Measurements from ENCODE around the gene MTMR10.

MTMR10 gene

DNA sequence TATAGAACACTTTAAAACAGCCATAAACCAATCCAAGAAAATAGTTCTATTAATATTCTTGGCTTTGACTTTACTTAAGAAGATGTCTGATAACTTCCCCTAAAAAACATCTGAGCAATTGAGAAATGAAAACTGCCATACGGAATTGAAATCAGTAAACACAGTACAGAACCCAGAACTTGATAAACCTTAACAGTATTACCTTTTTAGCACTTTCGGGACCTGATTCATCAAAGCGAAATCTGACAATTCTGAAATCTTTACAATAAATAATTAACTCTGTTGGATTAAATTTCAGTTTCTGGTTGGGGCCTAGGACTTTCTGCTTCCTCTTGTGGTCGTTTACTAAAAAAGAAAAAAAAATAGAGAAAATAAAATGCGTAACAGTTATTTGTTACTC is 17.3 kb downstream of the MTMR10 start:
- no peak overlapping the region for H3K18ac ChIP-seq (ENCODE audit: low read depth in 1 of 2, low read length in 2 of 2)
- 100% methylated on average over 2 of the region's 5 CpGs for WGBS
- H3K4ac ChIP-seq (ENCODE audit: low read depth in 1 of 2, low read length in 2 of 2) = no peak overlapping the region
- H2BK12ac ChIP-seq (ENCODE audit: low read length in 2 of 2) = no peak overlapping the region
- no peak overlapping the region for H3K27ac ChIP-seq (ENCODE audit: low read length, poor library complexity, severe bottlenecking)
- no peak overlapping the region for H3K14ac ChIP-seq (ENCODE audit: low read length in 2 of 2)
- H2AK5ac ChIP-seq (ENCODE audit: low read length, severe bottlenecking) = no peak overlapping the region
- H3K27me3 ChIP-seq (ENCODE audit: control insufficient read depth in 1 of 2, insufficient read depth in 1 of 2, low read length in 2 of 2) = no peaks in the 10 kb centered on the region
- H2AFZ ChIP-seq (ENCODE audit: low read depth, low read length) = no peak overlapping the region
- peaks cover 6 to 71% of the 10 kb centered on the region in 2 experiments for H3K36me3 ChIP-seq (ENCODE audit: control insufficient read depth in 1 of 2, insufficient read depth in 2 of 2, low read depth in 1 of 2, low read length in 2 of 2)
- peaks cover 20% of the 10 kb centered on the region for H3K79me1 ChIP-seq (replicated peaks; ENCODE audit: low read length, poor library complexity, severe bottlenecking)
- H3K4me1 ChIP-seq (ENCODE audit: control insufficient read depth, insufficient read depth, low read depth, low read length) = peaks cover 2% of the 10 kb centered on the region
- no peak overlapping the region for H2BK15ac ChIP-seq (ENCODE audit: low read depth, poor library complexity, severe bottlenecking)
- no peak overlapping the region for H4K91ac ChIP-seq (ENCODE audit: low read length)
- no peak for DNase-seq
- no peak overlapping the region for H2BK5ac ChIP-seq (ENCODE audit: low read depth, low read length, poor library complexity, severe bottlenecking)
- H3K4me3 ChIP-seq (ENCODE audit: insufficient read depth in 1 of 2, low read depth in 1 of 2, low read length in 2 of 2) = no peak overlapping the region
- no peak overlapping the region for H2BK120ac ChIP-seq (ENCODE audit: low read depth, low read length)
- no peak overlapping the region for H3K4me2 ChIP-seq (ENCODE audit: low read length, poor library complexity, severe bottlenecking)
- no peak overlapping the region for H3K9ac ChIP-seq (ENCODE audit: low read length)
- H3K9me3 ChIP-seq (ENCODE audit: control insufficient read depth, low read length) = no peaks in the 10 kb centered on the region
- H3K23ac ChIP-seq (ENCODE audit: low read length in 2 of 2) = no peak overlapping the region
- no peak overlapping the region for H4K8ac ChIP-seq (ENCODE audit: low read length)

DNA sequence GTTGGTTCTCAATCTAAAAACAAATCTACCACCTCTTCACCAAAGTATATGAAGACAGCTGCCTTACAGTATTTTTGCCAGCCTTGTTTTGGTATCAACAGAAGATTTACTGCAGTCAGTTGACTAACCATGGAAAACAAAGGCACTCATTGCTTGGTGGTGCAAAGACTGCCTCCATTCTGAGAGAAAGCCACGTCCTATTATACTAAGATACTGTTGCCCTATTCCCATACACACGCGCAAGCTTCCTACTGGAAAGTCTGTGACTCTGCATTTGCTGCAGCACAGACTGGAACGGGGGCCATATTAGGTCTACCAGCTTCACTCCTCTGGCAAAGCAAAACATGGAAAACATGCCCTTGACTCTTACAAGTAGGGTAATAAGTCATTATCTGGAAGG is 18.0 kb downstream of the MTMR10 start:
- Histone ChIP-seq H3K4me3 (ENCODE audit: insufficient read depth in 1 of 2, low read depth in 1 of 2, low read length in 2 of 2) (no peak overlapping the region), H2BK12ac (ENCODE audit: low read length in 2 of 2) (no peak overlapping the region), H4K91ac (ENCODE audit: low read length) (no peak overlapping the region), H3K4me2 (ENCODE audit: low read length, poor library complexity, severe bottlenecking) (no peak overlapping the region), H3K9ac (ENCODE audit: low read length) (no peak overlapping the region), H3K4me1 (ENCODE audit: control insufficient read depth, insufficient read depth, low read depth, low read length) (peaks cover 2% of the 10 kb centered on the region), H3K27me3 (ENCODE audit: control insufficient read depth in 1 of 2, insufficient read depth in 1 of 2, low read length in 2 of 2) (no peaks in the 10 kb centered on the region), H3K36me3 (ENCODE audit: control insufficient read depth in 1 of 2, insufficient read depth in 2 of 2, low read depth in 1 of 2, low read length in 2 of 2) (peaks cover 6 to 69% of the 10 kb centered on the region in 2 experiments), H2AK5ac (ENCODE audit: low read length, severe bottlenecking) (peak overlapping the region; percentile 59), H3K79me1 (replicated peaks; ENCODE audit: low read length, poor library complexity, severe bottlenecking) (peaks cover 22% of the 10 kb centered on the region), H3K14ac (ENCODE audit: low read length in 2 of 2) (no peak overlapping the region), H4K8ac (ENCODE audit: low read length) (no peak overlapping the region), H2BK5ac (ENCODE audit: low read depth, low read length, poor library complexity, severe bottlenecking) (no peak overlapping the region), H3K27ac (ENCODE audit: low read length, poor library complexity, severe bottlenecking) (no peak overlapping the region), H3K18ac (ENCODE audit: low read depth in 1 of 2, low read length in 2 of 2) (peak overlapping the region in 1 of 2 experiments; percentile 24), H2BK120ac (ENCODE audit: low read depth, low read length) (no peak overlapping the region), H3K23ac (ENCODE audit: low read length in 2 of 2) (no peak overlapping the region), H3K4ac (ENCODE audit: low read depth in 1 of 2, low read length in 2 of 2) (no peak overlapping the region), H3K9me3 (ENCODE audit: control insufficient read depth, low read length) (no peaks in the 10 kb centered on the region), H2BK15ac (ENCODE audit: low read depth, poor library complexity, severe bottlenecking) (no peak overlapping the region), H2AFZ (ENCODE audit: low read depth, low read length) (no peak overlapping the region)
- no peak for DNase-seq
- WGBS = 96% methylated on average over 4 of the region's 4 CpGs

DNA sequence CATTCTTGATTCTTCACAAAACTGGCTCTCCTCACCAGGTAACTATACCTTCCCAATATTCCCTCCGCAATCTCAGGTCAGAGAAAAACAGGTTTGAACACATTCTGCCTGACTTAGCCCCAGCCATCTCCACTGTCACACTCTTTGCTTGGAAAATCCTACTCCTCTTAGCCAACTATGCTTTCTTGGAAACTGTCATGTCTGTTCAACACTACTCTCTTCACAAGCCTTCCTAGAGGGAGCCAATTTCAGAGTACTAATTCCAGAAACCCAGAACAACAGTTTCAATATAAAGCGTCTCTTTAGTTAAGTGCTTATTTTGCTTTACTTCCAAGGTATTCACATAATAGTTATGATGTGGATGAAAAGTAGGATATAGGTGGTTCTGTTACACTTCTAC is 21.7 kb downstream of the MTMR10 start:
- Histone ChIP-seq H3K79me1 (replicated peaks; ENCODE audit: low read length, poor library complexity, severe bottlenecking) (peaks cover 20% of the 10 kb centered on the region), H3K36me3 (ENCODE audit: control insufficient read depth in 1 of 2, insufficient read depth in 2 of 2, low read depth in 1 of 2, low read length in 2 of 2) (peaks cover 3 to 74% of the 10 kb centered on the region in 2 experiments), H4K8ac (ENCODE audit: low read length) (no peak overlapping the region), H3K9me3 (ENCODE audit: control insufficient read depth, low read length) (no peaks in the 10 kb centered on the region), H2BK12ac (ENCODE audit: low read length in 2 of 2) (no peak overlapping the region), H3K27ac (ENCODE audit: low read length, poor library complexity, severe bottlenecking) (no peak overlapping the region), H3K4ac (ENCODE audit: low read depth in 1 of 2, low read length in 2 of 2) (no peak overlapping the region), H2AFZ (ENCODE audit: low read depth, low read length) (no peak overlapping the region), H2BK120ac (ENCODE audit: low read depth, low read length) (no peak overlapping the region), H2BK5ac (ENCODE audit: low read depth, low read length, poor library complexity, severe bottlenecking) (no peak overlapping the region), H3K4me3 (ENCODE audit: insufficient read depth in 1 of 2, low read depth in 1 of 2, low read length in 2 of 2) (no peak overlapping the region), H3K23ac (ENCODE audit: low read length in 2 of 2) (no peak overlapping the region), H2AK5ac (ENCODE audit: low read length, severe bottlenecking) (no peak overlapping the region), H3K14ac (ENCODE audit: low read length in 2 of 2) (no peak overlapping the region), H3K27me3 (ENCODE audit: control insufficient read depth in 1 of 2, insufficient read depth in 1 of 2, low read length in 2 of 2) (no peaks in the 10 kb centered on the region), H3K18ac (ENCODE audit: low read depth in 1 of 2, low read length in 2 of 2) (no peak overlapping the region), H3K9ac (ENCODE audit: low read length) (no peak overlapping the region), H3K4me2 (ENCODE audit: low read length, poor library complexity, severe bottlenecking) (no peak overlapping the region), H3K4me1 (ENCODE audit: control insufficient read depth, insufficient read depth, low read depth, low read length) (no peaks in the 10 kb centered on the region), H2BK15ac (ENCODE audit: low read depth, poor library complexity, severe bottlenecking) (no peak overlapping the region), H4K91ac (ENCODE audit: low read length) (no peak overlapping the region)
- no peak for DNase-seq
- WGBS = 100% methylated on average over 1 of the region's 2 CpGs

DNA sequence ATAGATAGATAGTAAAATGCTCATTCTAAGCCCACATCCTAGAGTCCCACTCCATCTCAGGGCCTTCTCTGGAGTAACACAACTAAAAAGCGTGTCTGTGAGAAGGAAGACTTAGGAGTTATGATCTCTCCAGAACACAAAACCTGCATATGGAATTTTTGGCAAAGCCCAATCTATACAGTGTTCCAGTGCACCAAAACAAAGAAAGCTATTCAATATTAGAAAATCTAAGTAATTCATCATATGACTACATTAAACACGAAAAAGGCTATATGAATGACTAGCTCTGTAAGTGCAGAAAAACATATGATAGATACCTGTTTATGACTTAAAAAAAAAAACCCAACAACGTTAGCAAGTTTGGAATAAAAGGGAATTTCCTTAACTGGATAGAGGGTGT is 27.7 kb downstream of the MTMR10 start:
- 100% methylated on average over 2 of the region's 3 CpGs for WGBS
- peaks cover 20% of the 10 kb centered on the region for H3K79me1 ChIP-seq (replicated peaks; ENCODE audit: low read length, poor library complexity, severe bottlenecking)
- DNase-seq = no peak
- H3K9ac ChIP-seq (ENCODE audit: low read length) = no peak overlapping the region
- no peak overlapping the region for H3K23ac ChIP-seq (ENCODE audit: low read length in 2 of 2)
- no peak overlapping the region for H2BK5ac ChIP-seq (ENCODE audit: low read depth, low read length, poor library complexity, severe bottlenecking)
- H2BK15ac ChIP-seq (ENCODE audit: low read depth, poor library complexity, severe bottlenecking) = no peak overlapping the region
- H2AK5ac ChIP-seq (ENCODE audit: low read length, severe bottlenecking) = no peak overlapping the region
- H4K8ac ChIP-seq (ENCODE audit: low read length) = no peak overlapping the region
- no peaks in the 10 kb centered on the region for H3K9me3 ChIP-seq (ENCODE audit: control insufficient read depth, low read length)
- no peak overlapping the region for H4K91ac ChIP-seq (ENCODE audit: low read length)
- H2BK120ac ChIP-seq (ENCODE audit: low read depth, low read length) = no peak overlapping the region
- H3K27ac ChIP-seq (ENCODE audit: low read length, poor library complexity, severe bottlenecking) = no peak overlapping the region
- H2AFZ ChIP-seq (ENCODE audit: low read depth, low read length) = no peak overlapping the region
- peaks cover 14 to 68% of the 10 kb centered on the region in 2 experiments for H3K36me3 ChIP-seq (ENCODE audit: control insufficient read depth in 1 of 2, insufficient read depth in 2 of 2, low read depth in 1 of 2, low read length in 2 of 2)
- no peaks in the 10 kb centered on the region for H3K27me3 ChIP-seq (ENCODE audit: control insufficient read depth in 1 of 2, insufficient read depth in 1 of 2, low read length in 2 of 2)
- no peak overlapping the region for H3K4ac ChIP-seq (ENCODE audit: low read depth in 1 of 2, low read length in 2 of 2)
- no peaks in the 10 kb centered on the region for H3K4me1 ChIP-seq (ENCODE audit: control insufficient read depth, insufficient read depth, low read depth, low read length)
- H3K4me3 ChIP-seq (ENCODE audit: insufficient read depth in 1 of 2, low read depth in 1 of 2, low read length in 2 of 2) = no peak overlapping the region
- no peak overlapping the region for H3K14ac ChIP-seq (ENCODE audit: low read length in 2 of 2)
- H2BK12ac ChIP-seq (ENCODE audit: low read length in 2 of 2) = no peak overlapping the region
- no peak overlapping the region for H3K4me2 ChIP-seq (ENCODE audit: low read length, poor library complexity, severe bottlenecking)
- no peak overlapping the region for H3K18ac ChIP-seq (ENCODE audit: low read depth in 1 of 2, low read length in 2 of 2)
